CD14-positive monocyte (primary cell): ENCODE results near the gene ZCCHC9. TPM values are rescaled to one million over a fixed set of nuclear protein-coding genes. Genes with fewer than 3 reads are reported as not detected.
"Not testable (repeated sequence)": the region's sequence is repeated elsewhere in the genome, so short reads cannot be mapped to it uniquely, and the experiment has no call there.

Source experiments
- DNase-seq, 3 donors: peaks; one replicate each; pipeline ENCODE4 v3.0.0-alpha.2; 2011 to 2022
- H2AFZ ChIP-seq: 2 replicates; pipeline ENCODE4 v1.6.0; 2012; ENCODE audit warnings: mild to moderate bottlenecking, low read depth, low read length, inconsistent platforms; ENCODE audit not compliant: insufficient read depth, poor library complexity, severe bottlenecking
- H3K27ac ChIP-seq, 2 donors: 1 replicate in 1 of 2; 2 replicates in 1 of 2; pipeline ENCODE4 v1.5.1; 2012 to 2013; ENCODE audit warnings: low read length in 2 of 2, control low read depth in 1 of 2, inconsistent platforms in 1 of 2, low read depth in 1 of 2, mild to moderate bottlenecking in 1 of 2
- H3K27me3 ChIP-seq, 2 donors: one replicate each; pipeline versions ENCODE4 v1.6.0 to v1.6.1; 2011 to 2013; ENCODE audit warnings: low read length in 2 of 2; ENCODE audit not compliant: control insufficient read depth in 2 of 2, insufficient read depth in 2 of 2
- H3K36me3 ChIP-seq, 2 donors: replicated peaks in 1 of 2; 1 replicate in 1 of 2; 2 replicates in 1 of 2; pipeline versions ENCODE4 v1.5.1 to v1.6.1; 2012 to 2013; ENCODE audit warnings: low read length in 2 of 2, control low read depth in 1 of 2, inconsistent platforms in 1 of 2, mild to moderate bottlenecking in 1 of 2; ENCODE audit not compliant: insufficient read depth in 2 of 2, control insufficient read depth in 1 of 2
- H3K4me1 ChIP-seq, 2 donors: 1 replicate in 1 of 2; 2 replicates in 1 of 2; pipeline versions ENCODE4 v1.5.1 to v1.6.1; 2012 to 2013; ENCODE audit warnings: low read length in 2 of 2, control low read depth in 1 of 2, inconsistent platforms in 1 of 2, mild to moderate bottlenecking in 1 of 2, moderate library complexity in 1 of 2; ENCODE audit not compliant: insufficient read depth in 2 of 2, control insufficient read depth in 1 of 2
- H3K4me2 ChIP-seq: replicated peaks from 2 replicates; pipeline ENCODE3; 2012; ENCODE audit warnings: low read length, moderate library complexity, mild to moderate bottlenecking; ENCODE audit not compliant: poor library complexity, severe bottlenecking; ENCODE audit errors: extremely low read depth
- H3K4me3 ChIP-seq, 3 experiments: fragments of 200-600 bp in 1 of 3; sonication (generic) in 1 of 3; replicated peaks in 1 of 3; 1 replicate in 2 of 3; 2 replicates in 1 of 3; pipeline ENCODE4 v1.5.1; 2011 to 2013; ENCODE audit warnings: low read length in 3 of 3, mild to moderate bottlenecking in 3 of 3, control low read depth in 2 of 3, low read depth in 2 of 3, inconsistent platforms in 1 of 3, moderate library complexity in 1 of 3
- H3K79me2 ChIP-seq: 2 replicates; pipeline ENCODE4 v1.6.0; 2012; ENCODE audit warnings: mild to moderate bottlenecking, control low read depth, inconsistent platforms, low read length, moderate library complexity; ENCODE audit not compliant: insufficient read depth
- H3K9ac ChIP-seq: 2 replicates; pipeline ENCODE4 v1.6.0; 2017; ENCODE audit warnings: low read length, mild to moderate bottlenecking; ENCODE audit not compliant: insufficient read depth, poor library complexity, severe bottlenecking
- H3K9me3 ChIP-seq, 2 donors: replicated peaks in 1 of 2; 1 replicate in 1 of 2; 2 replicates in 1 of 2; pipeline versions ENCODE4 v1.5.1 to v1.6.1; 2012 to 2013; ENCODE audit warnings: low read length in 2 of 2, control low read depth in 1 of 2; ENCODE audit not compliant: control insufficient read depth in 1 of 2, insufficient read depth in 1 of 2
- H4K20me1 ChIP-seq: 2 replicates; pipeline ENCODE4 v1.6.0; 2012; ENCODE audit warnings: mild to moderate bottlenecking, low read length, control low read depth, moderate library complexity; ENCODE audit not compliant: insufficient read depth
- H3K27ac Mint-ChIP-seq, 7 donors: one replicate each; pipeline ENCODE4 v1.8.0; 2020; ENCODE audit warnings: mild to moderate bottlenecking in 7 of 7, mixed read lengths in 7 of 7, moderate library complexity in 6 of 7, inconsistent platforms in 2 of 7
- H3K27me3 Mint-ChIP-seq, 3 donors: one replicate each; pipeline ENCODE4 v1.8.0; 2021 to 2022; ENCODE audit warnings: low read depth in 3 of 3, mild to moderate bottlenecking in 3 of 3, mixed read lengths in 3 of 3, moderate library complexity in 3 of 3, inconsistent platforms in 1 of 3
- H3K36me3 Mint-ChIP-seq, 2 donors: one replicate each; pipeline ENCODE4 v1.8.0; 2020; ENCODE audit warnings: mixed read lengths in 2 of 2, inconsistent platforms in 1 of 2, mild to moderate bottlenecking in 1 of 2
- H3K4me1 Mint-ChIP-seq: one replicate; pipeline ENCODE4 v1.8.0; 2020; ENCODE audit warnings: mild to moderate bottlenecking, mixed read lengths
- H3K4me3 Mint-ChIP-seq, 2 donors: one replicate each; pipeline ENCODE4 v1.8.0; 2020; ENCODE audit warnings: mild to moderate bottlenecking in 2 of 2, mixed read lengths in 2 of 2, moderate library complexity in 1 of 2
- H3K9me3 Mint-ChIP-seq, 7 donors: one replicate each; pipeline ENCODE4 v1.8.0; 2020 to 2022; ENCODE audit warnings: mixed read lengths in 7 of 7, mild to moderate bottlenecking in 6 of 7, moderate library complexity in 6 of 7, inconsistent platforms in 2 of 7
- WGBS: methylation state at CpG from one replicate; pipeline ENCODE4 v1.1.5; 2013; ENCODE audit warnings: missing lambda C conversion rate; ENCODE audit not compliant: insufficient coverage; 5-methylcytosine and 5-hydroxymethylcytosine counted together
- intact Hi-C, 2 donors: fragments of 100-400 bp; cut with micrococcal nuclease; formaldehyde crosslinking; loops; one replicate each; pipeline versions ENCODE4 v1.15.0 to v1.15.1; 2023
- polyA plus RNA-seq, 3 donors: library from polyadenylated mRNA; depleted of rRNA in 1 of 3; unstranded in 2 of 3; stranded (reverse) in 1 of 3; fragments of 300-500 nt in 2 of 3; fragments of >200 nt in 1 of 3; fragmentation: Illumina TruSeq in 2 of 3; gene quantifications; 1 replicate in 2 of 3; 2 replicates in 1 of 3; pipeline ENCODE4 v1.2.3, GENCODE V29; 2012 to 2021
- TF ChIP-seq, protein P1 (sequence below): fragments of 200-600 bp; IDR thresholded peaks from one replicate; pipeline ENCODE4 v1.8.0; 2022; ENCODE audit warnings: antibody characterized with exemption, mild to moderate bottlenecking

Gene ZCCHC9
- polyA plus RNA-seq, 3 donors, result 10.6 to 15.9 (median 14.6) TPM

DNA sequence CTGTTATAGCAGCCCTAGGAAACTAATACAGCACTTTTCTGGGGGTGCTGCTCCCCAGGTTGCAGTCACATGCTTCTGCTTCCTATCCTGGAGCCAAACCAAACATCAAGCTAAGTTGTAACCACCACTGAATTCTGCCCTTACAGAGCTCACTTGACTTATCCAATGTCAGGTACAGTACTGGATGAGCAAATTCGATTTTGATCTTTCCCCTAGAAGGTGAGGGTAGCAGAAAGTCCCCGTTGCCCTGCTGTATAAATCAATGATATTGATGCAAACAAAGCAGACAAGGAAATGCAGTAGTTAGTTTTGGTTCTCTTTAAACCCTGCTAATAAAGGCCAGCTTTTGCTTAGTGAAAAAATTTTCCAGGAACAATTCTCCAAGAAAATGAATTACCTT lies 36.4 kb downstream of the ZCCHC9 start:
- Histone ChIP-seq H3K27ac (no peak overlapping the region), H3K4me3 (no peak overlapping the region), H3K9ac (no peak overlapping the region), H2AFZ (no peak overlapping the region), H3K27me3 (no peaks in the 10 kb centered on the region), H3K36me3 (no peaks in the 10 kb centered on the region), H3K79me2 (no peaks in the 10 kb centered on the region), H3K4me1 (peaks cover 5 to 7% of the 10 kb centered on the region in 2 donors), H3K4me2 (no peak overlapping the region), H4K20me1 (no peaks in the 10 kb centered on the region), H3K9me3 (peaks cover 0 to 10% of the 10 kb centered on the region in 2 donors)
- H3K27me3 Mint-ChIP-seq, result peaks cover 0 to 3% (median 0%) of the 10 kb centered on the region in 3 donors
- H3K36me3 Mint-ChIP-seq, result no peaks in the 10 kb centered on the region
- H3K27ac Mint-ChIP-seq, result no peak overlapping the region
- H3K4me1 Mint-ChIP-seq, result peaks cover 9% of the 10 kb centered on the region
- peaks cover 2 to 15% (median 11%) of the 10 kb centered on the region in 7 donors for H3K9me3 Mint-ChIP-seq
- intact Hi-C loops, result no loop called here
- TF ChIP-seq, protein P1, sequence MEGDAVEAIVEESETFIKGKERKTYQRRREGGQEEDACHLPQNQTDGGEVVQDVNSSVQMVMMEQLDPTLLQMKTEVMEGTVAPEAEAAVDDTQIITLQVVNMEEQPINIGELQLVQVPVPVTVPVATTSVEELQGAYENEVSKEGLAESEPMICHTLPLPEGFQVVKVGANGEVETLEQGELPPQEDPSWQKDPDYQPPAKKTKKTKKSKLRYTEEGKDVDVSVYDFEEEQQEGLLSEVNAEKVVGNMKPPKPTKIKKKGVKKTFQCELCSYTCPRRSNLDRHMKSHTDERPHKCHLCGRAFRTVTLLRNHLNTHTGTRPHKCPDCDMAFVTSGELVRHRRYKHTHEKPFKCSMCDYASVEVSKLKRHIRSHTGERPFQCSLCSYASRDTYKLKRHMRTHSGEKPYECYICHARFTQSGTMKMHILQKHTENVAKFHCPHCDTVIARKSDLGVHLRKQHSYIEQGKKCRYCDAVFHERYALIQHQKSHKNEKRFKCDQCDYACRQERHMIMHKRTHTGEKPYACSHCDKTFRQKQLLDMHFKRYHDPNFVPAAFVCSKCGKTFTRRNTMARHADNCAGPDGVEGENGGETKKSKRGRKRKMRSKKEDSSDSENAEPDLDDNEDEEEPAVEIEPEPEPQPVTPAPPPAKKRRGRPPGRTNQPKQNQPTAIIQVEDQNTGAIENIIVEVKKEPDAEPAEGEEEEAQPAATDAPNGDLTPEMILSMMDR, result no peak
- DNase-seq, result no peak
- WGBS, result no CpG with 5 or more reads among the region's 2 CpGs
- no peak overlapping the region for H3K4me3 Mint-ChIP-seq

DNA sequence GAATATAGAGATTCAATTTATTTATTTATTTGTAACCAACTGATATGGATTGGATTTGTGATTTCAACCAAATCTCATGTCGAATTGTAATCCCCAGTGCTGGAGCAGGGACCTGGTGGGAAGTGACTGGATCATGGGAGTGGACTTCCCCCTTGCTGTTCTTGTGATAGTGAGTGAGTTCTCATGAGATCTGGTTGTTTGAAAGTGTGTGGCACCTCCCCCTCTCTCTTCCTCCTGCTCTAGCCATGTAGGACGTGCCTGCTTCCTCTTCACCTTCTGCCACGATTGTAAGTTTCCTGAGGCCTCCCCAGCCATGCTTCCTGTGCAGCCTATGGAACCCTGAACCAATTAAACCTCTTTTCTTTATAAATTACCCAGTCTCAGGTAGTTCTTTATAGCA lies 36.8 kb downstream of the ZCCHC9 start:
- H4K20me1 ChIP-seq, H3K4me1 ChIP-seq, H3K27me3 Mint-ChIP-seq, H3K27me3 ChIP-seq, H3K27ac Mint-ChIP-seq, DNase-seq, H3K79me2 ChIP-seq, H3K27ac ChIP-seq, H3K4me3 Mint-ChIP-seq, H2AFZ ChIP-seq, H3K4me3 ChIP-seq, H3K4me2 ChIP-seq, H3K36me3 Mint-ChIP-seq, H3K4me1 Mint-ChIP-seq, intact Hi-C loops, H3K9me3 ChIP-seq, H3K36me3 ChIP-seq, H3K9ac ChIP-seq: not testable (repeated sequence)
- peaks cover 2 to 15% (median 11%) of the 10 kb centered on the region in 7 donors for H3K9me3 Mint-ChIP-seq
- 83% methylated on average over 1 of the region's 3 CpGs for WGBS
